ENCODE data around the gene RAB25. TPM values are rescaled to one million over a fixed set of nuclear protein-coding genes. Genes with fewer than 3 reads are reported as not detected.

The RAB25 gene
- total and polyA plus RNA-seq, 2 of the 13 experiments (the other 11 are each of a cell fraction or from before 2014, with no cell fraction given) = 0.20 to 0.22 TPM

GRCh38 chr1:156099282-156099681 is 38.3 kb downstream of the RAB25 start:
- 65% methylated on average over 3 of the region's 3 CpGs for WGBS (ENCODE audit: low lambda C conversion rate)
- CTCF ChIA-PET (ENCODE audit: low intra/inter-chr PET ratio, low total read pairs) = no interaction called here
- Histone ChIP-seq H3K79me2 (ENCODE audit: insufficient read depth, low read length) (no peaks in the 10 kb centered on the region), H3K4me1 (ENCODE audit: insufficient read depth, low read length) (peaks cover 86% of the 10 kb centered on the region), H2AFZ (ENCODE audit: low read length) (no peak overlapping the region), H3K27ac (ENCODE audit: extremely low read length, insufficient read depth, low read length) (peak overlapping the region; percentile 3), H3K4me2 (ENCODE audit: low read depth, low read length) (no peak overlapping the region), H3K9ac (ENCODE audit: insufficient read depth, low read depth, low read length) (peak overlapping the region; percentile 6; the same call in 1 of the 2 replicates), H3K36me3 (replicated peaks in 1 of 2; ENCODE audit: control insufficient read depth in 1 of 2, insufficient read depth in 2 of 2, low read length in 2 of 2) (no peaks in the 10 kb centered on the region), H3K9me3 (ENCODE audit: low read length) (no peaks in the 10 kb centered on the region), H4K20me1 (ENCODE audit: insufficient read depth, low read length) (no peaks in the 10 kb centered on the region), H3K4me3 (replicated peaks in 1 of 3; ENCODE audit: insufficient read depth in 1 of 3, low read depth in 2 of 3, low read length in 3 of 3) (no peak overlapping the region), H3K27me3 (ENCODE audit: control insufficient read depth in 1 of 2, insufficient read depth in 2 of 2, low read length in 2 of 2) (no peaks in the 10 kb centered on the region)
- DNase-seq (ENCODE audit: low spot score) (no peak), FAIRE-seq (no peak), ATAC-seq (no peak)
- in situ Hi-C loops (cut with HindIII; ENCODE audit: extremely low pct_ligation_motif_present, low pct_unique_long_range_greater_than_20kb) (loop anchor here (5.0 kb wide), 1 partner anchor 33 kb away; no protein-coding TSS in a partner anchor), intact Hi-C loops (cut with micrococcal nuclease; ENCODE audit: unreplicated experiment) (no loop called here)
- POLR2A ChIA-PET = interaction anchor here (1.1 to 11.0 kb wide), 4 partner anchors 15 to 29 kb away, joined by 4 to 113 read pairs (median 12); partner anchors contain the start of gene LMNA
- BruUV-seq (replicated peaks) = no TSS peak
- TF ChIP-seq SOX13 (IDR thresholded peaks at IDR 0.05) (no peak), SOX13 (CRISPR knock-in tag; conservative IDR thresholded peaks at IDR 0.05 in 1 of 2, IDR thresholded peaks at IDR 0.05 in 1 of 2) (0 out of 4 replicates have a peak, but pooled peaks of 1 of the 2 experiments have one; percentile 9), AHR (CRISPR knock-in tag; IDR thresholded peaks at IDR 0.05) (no peak), KAT2B (IDR thresholded peaks at IDR 0.05; ENCODE audit: borderline replicate concordance, low read depth, low read length) (no peak), ZNF331 (CRISPR knock-in tag; IDR thresholded peaks at IDR 0.05) (no peak), FOXJ3 (CRISPR knock-in tag; IDR thresholded peaks at IDR 0.05; ENCODE audit: borderline replicate concordance) (no peak), ZNF713 (CRISPR knock-in tag; IDR thresholded peaks at IDR 0.05) (no peak), MEF2D (CRISPR knock-in tag; IDR thresholded peaks at IDR 0.05) (no peak), GLMP (CRISPR knock-in tag; IDR thresholded peaks at IDR 0.05; ENCODE audit: borderline replicate concordance) (no peak), ZMYM2 (CRISPR knock-in tag; IDR thresholded peaks at IDR 0.05) (0 out of 2 replicates have a peak, but pooled peaks have one; percentile 42), ZMYM3 (CRISPR knock-in tag; IDR thresholded peaks at IDR 0.05) (peak; percentile 59; the same call in 1 of the 2 replicates), SIX1 (CRISPR knock-in tag; IDR thresholded peaks at IDR 0.05; ENCODE audit: borderline replicate concordance) (no peak), ZBTB7B (CRISPR knock-in tag; IDR thresholded peaks at IDR 0.05) (no peak), CEBPB (IDR thresholded peaks at IDR 0.05; ENCODE audit: borderline replicate concordance, low read depth, low read length) (peak; percentile 44; the same call in 1 of the 2 replicates), RCOR2 (CRISPR knock-in tag; IDR thresholded peaks at IDR 0.05) (peak; percentile 18; the same call in 1 of the 2 replicates), HNF4G (IDR thresholded peaks at IDR 0.05; ENCODE audit: borderline replicate concordance, low read depth, low read length) (peak; percentile 55), HNF4G (CRISPR knock-in tag; IDR thresholded peaks at IDR 0.05; ENCODE audit: borderline replicate concordance, low read depth) (no peak), CEBPG (CRISPR knock-in tag; IDR thresholded peaks at IDR 0.05) (peak; percentile 40; the same call in 1 of the 2 replicates), HNF4A (CRISPR knock-in tag; IDR thresholded peaks at IDR 0.05) (peak; percentile 42; the same call in 1 of the 2 replicates), DNMT3B (CRISPR knock-in tag; conservative IDR thresholded peaks at IDR 0.05) (no peak), ZFP62 (CRISPR knock-in tag; IDR thresholded peaks at IDR 0.05) (no peak), ZNF629 (CRISPR knock-in tag; conservative IDR thresholded peaks at IDR 0.05) (peak; percentile 94), KDM1A (CRISPR knock-in tag; IDR thresholded peaks at IDR 0.05) (peak; percentile 61; the same call in 1 of the 2 replicates), ZNF605 (CRISPR knock-in tag; IDR thresholded peaks at IDR 0.05) (no peak), ADNP (CRISPR knock-in tag; IDR thresholded peaks at IDR 0.05) (0 out of 2 replicates have a peak, but pooled peaks have one; percentile 26)
